SW 1271 (cell line): ENCODE results near the gene CLDN16.

Source experiments
- DNase-seq, 2 experiments: peaks; one replicate each; lab custom pipeline; 2025; lab: John Stamatoyannopoulos, UW

The CLDN16 gene

GRCh38 chr3:190380184-190380583 is 7.8 kb upstream of the CLDN16 start:
- DNase-seq, result no peak

GRCh38 chr3:190381441-190381840 is 6.5 kb upstream of the CLDN16 start:
- no peak for DNase-seq

- DNase-seq, result no peak
These were observed 5.9 kb upstream of the CLDN16 start for GRCh38 chr3:190382082-190382481.

GRCh38 chr3:190384309-190384756 is 3.6 kb upstream of the CLDN16 start:
- peak; percentile 48 to 91 for DNase-seq

GRCh38 chr3:190385731-190386688 is 2.0 kb upstream of the CLDN16 start:
- peak; percentile 80 to 92 for DNase-seq

GRCh38 chr3:190388703-190389102 is 740 bp downstream of the CLDN16 start:
- no peak for DNase-seq

GRCh38 chr3:190396001-190396400 is 8.0 kb downstream of the CLDN16 start:
- DNase-seq, result no peak

- no peak for DNase-seq
These were observed 9.9 kb downstream of the CLDN16 start for GRCh38 chr3:190397889-190398288.

- DNase-seq, result no peak
These were observed 11.7 kb downstream of the CLDN16 start for GRCh38 chr3:190399677-190400076.

GRCh38 chr3:190401963-190402362 is 14.0 kb downstream of the CLDN16 start:
- no peak for DNase-seq

GRCh38 chr3:190404715-190405114 is 16.8 kb downstream of the CLDN16 start:
- DNase-seq, result no peak

GRCh38 chr3:190414297-190414696 is 26.3 kb downstream of the CLDN16 start:
- no peak for DNase-seq

- DNase-seq, result no peak
These were observed 36.1 kb downstream of the CLDN16 start for GRCh38 chr3:190424108-190424477.

- DNase-seq, result peak; percentile 63 to 89
These were observed 36.8 kb downstream of the CLDN16 start for GRCh38 chr3:190424478-190425439.

GRCh38 chr3:190425833-190426232 is 37.9 kb downstream of the CLDN16 start:
- no peak for DNase-seq

GRCh38 chr3:190426806-190427507 is 39.0 kb downstream of the CLDN16 start:
- no peak for DNase-seq

GRCh38 chr3:190429681-190430080 is 41.7 kb downstream of the CLDN16 start:
- no peak for DNase-seq

GRCh38 chr3:190430906-190431305 is 42.9 kb downstream of the CLDN16 start:
- DNase-seq, result no peak

GRCh38 chr3:190432216-190432615 is 44.3 kb downstream of the CLDN16 start:
- no peak for DNase-seq

- no peak for DNase-seq
These were observed 45.7 kb downstream of the CLDN16 start for GRCh38 chr3:190433626-190434025.

- DNase-seq, result no peak
These were observed 47.7 kb downstream of the CLDN16 start for GRCh38 chr3:190435618-190436017.

- DNase-seq, result no peak
These were observed 48.4 kb downstream of the CLDN16 start for GRCh38 chr3:190436331-190436730.
